ENCODE results near the gene KCND1. TPM values are rescaled to one million over a fixed set of nuclear protein-coding genes. Genes with fewer than 3 reads are reported as not detected.

KCND1 gene
- total and polyA plus RNA-seq, 10 of the 15 experiments (the other 5 are each of a cell fraction or from before 2014, with no cell fraction given), result 0.02 to 1.0 (median 0.39) TPM

GRCh38 chrX:48938721-48939425 lies 32.8 kb downstream of the KCND1 start (continued):
- TF ChIP-seq PBX3 (IDR thresholded peaks at IDR 0.05; ENCODE audit: insufficient replicate concordance, low read depth, low read length), result peak; percentile 22
- peak; percentile 33; the same call in 1 of the 2 replicates for TF ChIP-seq RAD51 (IDR thresholded peaks at IDR 0.05)

- Histone ChIP-seq H3K9me3 (replicated peaks; ENCODE audit: control insufficient read depth, insufficient read depth, low read length) (no peaks in the 10 kb centered on the region; the same call in 2 of the 3 replicates), H3K4me2 (ENCODE audit: control insufficient read depth, insufficient read depth) (peak overlapping the region; percentile 88), H3K79me2 (ENCODE audit: control insufficient read depth, insufficient read depth, low read length) (peaks cover 35% of the 10 kb centered on the region), H3K36me3 (ENCODE audit: control insufficient read depth in 2 of 2, insufficient read depth in 2 of 2, low read length in 1 of 2) (peaks cover 2 to 18% of the 10 kb centered on the region in 2 experiments), H4K20me1 (ENCODE audit: control insufficient read depth, insufficient read depth) (no peaks in the 10 kb centered on the region), H3K4me3 (peak overlapping the region; percentile 28; the same call in 1 of the 2 replicates), H3K4me1 (ENCODE audit: control insufficient read depth, insufficient read depth, low read length) (peaks cover 73% of the 10 kb centered on the region), H3K27me3 (replicated peaks in 1 of 2; ENCODE audit: control insufficient read depth in 2 of 2, insufficient read depth in 2 of 2, low read length in 1 of 2) (no peaks in the 10 kb centered on the region), H3K27ac (ENCODE audit: control insufficient read depth, insufficient read depth) (peak overlapping the region; percentile 95), H3K9ac (ENCODE audit: control insufficient read depth, insufficient read depth, low read length) (peak overlapping the region; percentile 68), H2AFZ (ENCODE audit: control insufficient read depth, low read depth, low read length) (no peak overlapping the region)
- CTCF ChIA-PET, result interaction anchor here (0.7 to 2.5 kb wide), 10 partner anchors 9 to 289 kb away, joined by 3 to 8 read pairs (median 5); partner anchors contain the start of genes ERAS, PQBP1 and TIMM17B
- TSS peak; percentile 88 for BruUV-seq (replicated peaks)
- SMC1A ChIA-PET (ENCODE audit: uncharacterized antibody, unreplicated experiment), result interaction anchor here (0.7 to 2.9 kb wide), 12 partner anchors 9 to 288 kb away, joined by 3 to 12 read pairs (median 6); partner anchors contain the start of genes HDAC6, OTUD5, PQBP1 and SLC35A2
- DNase-seq (ENCODE audit: low read depth, low spot score) (peak; percentile 79), FAIRE-seq (peak; percentile 44), ATAC-seq (peak; percentile 74)
- intact Hi-C loops (cut with micrococcal nuclease; ENCODE audit: unreplicated experiment), result loop anchor here (1.0 to 5.0 kb wide), 3 partner anchors 18 to 855 kb away; partner anchors contain the start of genes HDAC6 and PIM2
- 0% methylated on average over 9 of the region's 9 CpGs for WGBS (ENCODE audit: insufficient coverage, insufficient replicate concordance, low lambda C conversion rate, missing lambda C conversion rate)
- POLR2A ChIA-PET, result interaction anchor here (1.0 to 3.4 kb wide), 9 partner anchors 10 to 242 kb away, joined by 3 to 13 read pairs (median 6); partner anchors contain the start of genes HDAC6, PQBP1, SLC35A2 and TIMM17B
- RAD21 ChIA-PET (ENCODE audit: unreplicated experiment), result interaction anchor here (0.6 to 3.2 kb wide), 18 partner anchors 9 to 289 kb away, joined by 3 to 17 read pairs (median 5); partner anchors contain the start of genes HDAC6, PQBP1, SLC35A2 and TFE3
- in situ Hi-C loops (cut with MboI), result loop anchor here (25.0 kb wide), 1 partner anchor 1725 kb away; the partner anchor contains the start of gene CDK16
- TF ChIP-seq EP300 (IDR thresholded peaks at IDR 0.05; ENCODE audit: borderline replicate concordance in 1 of 2, control insufficient read depth in 1 of 2, low read depth in 2 of 2, low read length in 2 of 2) (peak; percentile 97 to 98), NR2C2 (IDR thresholded peaks at IDR 0.05; ENCODE audit: borderline replicate concordance, control insufficient read depth, insufficient read length, low read depth) (no peak), IRF5 (IDR thresholded peaks at IDR 0.05; ENCODE audit: borderline replicate concordance) (no peak), BCL3 (IDR thresholded peaks at IDR 0.05; ENCODE audit: borderline replicate concordance, insufficient read depth, low read depth, low read length, poor library complexity, severe bottlenecking) (peak; percentile 90), IKZF2 (IDR thresholded peaks at IDR 0.05) (peak; percentile 92 to 95), RB1 (IDR thresholded peaks at IDR 0.05; ENCODE audit: borderline replicate concordance) (peak; percentile 76; the same call in 1 of the 2 replicates), MYB (IDR thresholded peaks at IDR 0.05; ENCODE audit: borderline replicate concordance, low read depth, low read length) (no peak), ZSCAN29 (IDR thresholded peaks at IDR 0.05) (no peak), POU2F2 (IDR thresholded peaks at IDR 0.05; ENCODE audit: borderline replicate concordance, low read depth, low read length) (peak; percentile 84)
Observed at GRCh38 chrX:48937054-48937907, 34.4 kb downstream of the KCND1 start.

Measured in GM12878 (cell line).